Stimulated activated CD4-positive, alpha-beta T cell treated with anti-CD3 and anti-CD28 coated beads, Interleukin-2, amount 100 ng/mL, for 24 hours (primary cell): Measurements from ENCODE around the gene DOCK3.
"Not testable (repeated sequence)": the region's sequence is repeated elsewhere in the genome, so short reads cannot be mapped to it uniquely, and the experiment has no call there.

Experiments used
- DNase-seq, 2 donors: peaks; one replicate each; pipeline ENCODE4 v3.0.0-alpha.2; 2020

DOCK3 gene

DNA sequence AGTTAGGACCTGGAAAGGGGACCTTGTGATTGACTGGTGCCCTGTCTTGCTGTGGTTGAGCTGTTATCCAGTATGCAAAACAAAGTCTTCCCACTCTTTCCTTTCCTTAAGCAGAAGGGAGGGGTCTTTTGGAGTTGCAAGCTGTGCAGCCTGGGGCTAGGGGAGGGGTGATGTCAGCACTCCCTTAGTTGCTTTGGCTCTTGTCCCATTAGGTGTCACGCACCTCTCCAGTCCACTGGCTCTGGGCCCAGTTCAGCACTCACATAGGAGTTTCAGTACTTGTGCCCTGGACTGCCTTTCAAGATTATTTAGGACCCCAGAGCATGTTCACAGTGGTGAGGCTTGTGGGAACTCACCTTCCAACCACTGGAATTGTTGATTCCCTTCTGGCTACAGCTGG lies 238.5 kb downstream of the DOCK3 start:
- no peak for DNase-seq

DNA sequence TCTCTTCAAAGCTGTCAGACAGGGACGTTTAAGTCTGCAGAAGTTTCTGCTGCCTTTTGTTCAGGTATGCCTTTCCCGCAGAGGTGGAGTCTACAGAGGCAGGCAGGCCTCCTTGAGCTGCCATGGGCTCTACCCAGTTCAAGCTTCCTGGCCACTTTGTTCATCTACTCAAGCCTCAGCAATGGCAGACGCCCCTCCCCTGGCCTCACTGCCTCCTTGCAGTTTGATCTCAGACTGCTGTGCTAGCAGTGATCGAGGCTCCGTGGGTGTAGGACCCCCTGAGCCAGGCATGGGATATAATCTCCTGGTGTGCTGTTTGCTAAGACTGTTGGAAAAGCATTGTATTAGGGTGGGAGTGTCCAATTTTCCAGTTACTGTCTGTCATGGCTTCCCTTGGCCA lies 247.3 kb downstream of the DOCK3 start:
- DNase-seq, result not testable (repeated sequence)

DNA sequence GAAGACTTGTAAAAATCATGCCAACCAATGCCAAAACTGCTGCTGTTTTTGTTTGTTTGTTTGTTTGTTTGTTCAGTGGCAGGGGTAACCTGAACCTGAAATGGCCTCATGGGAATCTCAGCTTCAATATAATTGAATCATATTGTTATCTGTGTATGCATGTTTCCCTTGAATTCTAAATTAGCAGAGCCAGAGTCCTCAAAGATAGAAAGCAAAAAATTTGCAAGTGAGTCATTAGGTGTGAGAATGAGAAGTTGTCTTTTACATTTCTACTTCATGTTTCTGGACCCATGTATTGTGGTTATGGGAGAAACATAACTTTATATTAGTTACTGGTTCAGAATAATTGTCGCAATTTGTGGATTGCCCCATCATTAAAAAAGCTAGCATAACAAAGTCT lies 249.2 kb downstream of the DOCK3 start:
- DNase-seq, result no peak

DNA sequence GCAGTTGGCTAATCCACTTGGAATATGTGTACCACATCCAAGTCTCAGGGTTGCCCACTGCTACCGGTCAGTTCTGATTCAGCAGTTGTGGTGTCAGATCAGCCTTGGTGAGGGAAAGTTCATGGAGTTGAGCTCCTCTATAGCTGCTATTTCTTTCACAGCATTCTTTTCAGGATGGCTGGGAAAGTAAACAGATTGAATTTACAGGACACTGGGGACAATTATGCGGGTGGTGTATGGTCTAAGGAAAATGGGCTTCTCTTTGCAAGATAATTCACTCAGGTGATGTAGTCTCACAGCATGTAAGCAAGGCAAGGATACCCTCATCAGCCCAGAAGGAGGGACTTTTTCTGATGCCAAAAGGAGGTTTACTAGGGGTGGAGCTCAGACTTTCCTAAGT lies 249.9 kb downstream of the DOCK3 start:
- no peak for DNase-seq

DNA sequence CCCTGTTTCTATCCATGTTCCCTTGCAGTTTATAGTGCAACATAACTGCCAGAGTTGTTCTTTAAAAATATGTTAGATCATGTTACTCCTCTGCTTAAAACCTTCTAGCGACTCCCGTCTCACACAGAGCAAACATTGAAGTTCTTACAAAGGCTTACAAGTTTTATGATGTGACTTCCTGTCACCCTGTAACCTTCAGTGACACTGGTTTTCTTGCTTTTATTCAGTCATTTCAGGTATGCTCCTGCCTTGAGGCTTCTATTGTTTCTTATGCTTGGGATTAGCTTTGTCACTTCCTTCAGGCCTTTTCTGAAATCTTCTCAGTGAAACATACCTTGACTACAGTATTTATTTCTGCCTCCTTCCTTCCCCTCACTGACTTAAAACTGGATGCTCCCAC lies 252.1 kb downstream of the DOCK3 start:
- DNase-seq, result no peak

DNA sequence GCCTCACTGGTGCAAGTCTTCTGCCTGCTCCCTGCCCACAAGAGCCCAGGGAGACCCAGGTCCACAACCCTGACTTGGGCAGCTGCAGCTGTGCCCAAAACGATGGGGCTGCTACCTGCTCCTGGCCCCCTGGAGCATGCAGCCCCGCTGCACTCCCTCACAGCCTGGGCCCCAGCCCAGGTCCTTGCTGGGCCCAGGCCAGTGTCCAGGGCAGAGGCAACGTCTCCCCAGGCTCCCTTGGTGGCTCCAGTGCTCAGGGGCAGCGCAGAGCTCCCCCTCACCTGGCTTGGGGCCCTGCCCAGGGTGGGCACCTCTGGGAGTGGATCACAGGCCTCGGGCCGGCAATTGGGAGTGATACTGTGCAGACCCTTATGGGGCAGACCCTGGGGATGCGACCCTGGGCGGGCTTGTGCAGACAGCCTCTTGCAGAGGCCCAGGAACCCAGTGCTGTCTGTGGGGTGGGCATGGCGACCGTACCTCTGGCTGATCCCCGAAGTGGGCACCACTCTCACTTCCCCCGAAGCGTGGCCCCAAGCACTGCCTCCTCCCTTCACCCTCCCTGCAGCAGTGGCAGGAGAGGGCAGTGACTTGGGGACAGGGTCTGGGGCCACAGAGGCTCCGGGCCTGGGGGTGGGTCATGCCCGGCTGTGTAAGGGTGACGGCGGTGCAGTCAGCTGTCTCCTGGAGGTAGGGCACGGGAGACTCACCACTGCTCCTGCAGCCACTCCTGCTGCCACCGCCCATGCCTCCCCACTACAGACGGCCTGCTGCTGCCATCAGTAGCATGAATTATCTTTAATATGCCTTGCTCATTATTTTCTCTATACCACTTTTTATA lies 255.9 kb downstream of the DOCK3 start:
- no peak for DNase-seq

DNA sequence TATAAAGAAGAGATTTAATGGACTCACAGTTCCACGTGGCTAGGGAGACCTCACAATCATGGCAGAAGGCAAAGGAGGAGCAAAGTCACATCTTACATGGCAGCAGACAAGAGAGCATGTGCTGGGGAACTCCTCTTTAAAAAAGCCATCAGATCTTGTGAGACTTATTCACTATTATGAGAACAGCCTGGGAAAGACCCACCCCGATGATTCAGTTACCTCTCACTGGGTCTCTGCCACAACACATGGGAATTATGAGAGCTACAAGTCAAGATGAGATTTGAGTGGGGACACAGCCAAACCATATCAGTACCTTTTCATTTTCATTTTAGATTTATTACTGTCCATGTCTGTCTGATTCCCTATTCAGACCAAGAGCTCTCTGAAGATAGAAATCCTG lies 258.2 kb downstream of the DOCK3 start:
- DNase-seq, result not testable (repeated sequence)

DNA sequence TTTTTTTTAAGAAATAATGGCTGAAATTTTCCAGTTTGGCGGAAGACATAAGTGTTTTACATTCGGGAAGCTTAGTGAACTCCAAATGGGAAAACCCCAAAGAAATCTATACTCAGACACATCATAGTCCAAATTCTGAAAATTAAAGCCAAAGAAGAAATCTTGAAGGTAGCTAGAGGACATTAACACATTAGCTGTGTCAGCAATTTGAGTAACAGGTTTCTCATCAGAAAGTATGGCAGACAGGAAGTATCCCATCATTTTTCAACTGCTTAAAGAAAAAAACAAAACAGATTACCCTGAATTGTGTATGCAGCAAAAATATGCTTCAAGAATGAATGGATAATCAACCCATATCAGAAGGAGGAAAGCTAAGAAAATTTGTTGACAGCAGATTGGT lies 261.7 kb downstream of the DOCK3 start:
- DNase-seq, result no peak

DNA sequence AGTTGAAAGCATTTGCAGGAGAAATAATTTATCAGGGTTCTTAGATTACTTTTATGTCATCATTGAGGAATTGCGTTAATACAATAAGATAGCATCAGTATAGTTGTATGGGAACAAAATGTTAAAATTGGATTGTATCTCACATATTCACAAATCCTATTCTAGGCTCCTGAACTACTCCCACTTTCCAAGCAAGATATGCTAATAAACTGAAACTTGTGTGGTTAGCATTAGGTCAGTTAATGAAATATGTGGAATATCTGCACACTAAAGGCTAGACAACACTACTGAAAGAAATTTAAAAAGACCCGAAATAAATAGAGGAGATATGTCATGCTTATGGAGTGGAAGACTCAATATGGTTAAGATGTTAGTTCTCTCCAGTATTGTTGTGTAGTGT lies 272.7 kb downstream of the DOCK3 start:
- DNase-seq, result no peak

DNA sequence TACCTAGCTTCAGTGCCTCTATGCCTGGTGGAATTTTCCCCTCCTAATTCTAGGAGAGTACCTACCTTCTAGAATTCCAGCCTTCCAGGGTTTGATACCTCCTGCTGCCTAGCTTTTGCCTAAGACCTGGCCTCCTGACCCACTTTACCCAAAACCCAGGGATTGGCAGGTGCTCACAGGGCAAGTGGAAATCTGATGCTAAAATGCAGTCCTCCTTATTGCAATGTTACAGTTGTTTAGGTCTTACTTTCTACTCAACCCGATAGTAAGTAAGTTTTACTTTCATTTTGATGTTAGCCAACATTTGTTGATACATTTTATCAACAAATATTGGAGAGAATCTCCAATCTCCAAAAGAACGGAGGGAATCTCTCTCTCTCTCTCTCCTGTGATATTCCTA lies 275.9 kb downstream of the DOCK3 start:
- DNase-seq, result no peak

DNA sequence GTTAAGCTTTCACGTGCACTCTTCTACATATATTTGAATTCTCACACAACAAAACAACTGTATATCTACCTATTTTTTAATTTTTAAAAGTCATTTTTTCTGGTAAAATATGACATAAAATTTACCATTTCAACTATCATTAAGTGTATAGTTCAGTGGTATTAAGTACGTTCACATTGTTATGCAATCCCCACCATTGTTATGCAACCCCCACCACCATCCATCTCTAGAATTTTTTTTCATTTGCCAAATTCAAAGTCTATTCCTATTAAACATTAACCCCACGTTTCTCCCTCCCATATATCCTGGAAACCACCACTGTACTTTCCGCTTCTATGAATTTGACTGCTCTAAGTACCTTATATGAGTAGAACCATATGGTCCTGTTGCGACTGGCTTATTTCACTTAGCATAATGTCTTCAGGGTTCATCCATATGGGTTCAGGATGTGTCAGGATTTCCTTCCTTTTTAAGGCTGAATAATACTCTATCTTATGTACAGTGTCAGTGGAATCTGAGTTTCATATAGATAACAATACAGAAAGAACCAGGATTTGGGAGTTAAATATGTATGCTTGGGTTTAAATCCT lies 279.2 kb downstream of the DOCK3 start:
- DNase-seq, result no peak

DNA sequence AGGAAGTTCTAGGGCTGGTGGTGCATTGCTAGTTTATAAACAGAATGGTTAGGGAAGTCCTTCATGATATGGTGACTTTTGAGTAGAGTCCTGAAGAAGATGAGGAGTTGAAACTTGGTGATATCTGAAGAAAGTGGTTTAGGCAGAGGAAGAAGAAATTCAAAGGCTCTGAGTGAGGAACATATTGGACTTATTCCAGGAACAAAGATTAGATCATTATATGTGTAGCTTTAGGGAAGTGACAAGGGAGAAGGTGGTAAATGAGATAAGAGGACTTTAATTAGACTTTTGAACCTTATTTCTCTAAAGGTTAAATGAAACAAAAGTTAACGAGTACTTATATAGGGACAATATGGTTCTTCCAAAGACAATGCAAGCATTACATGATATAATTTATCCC lies 286.7 kb downstream of the DOCK3 start:
- DNase-seq, result no peak

DNA sequence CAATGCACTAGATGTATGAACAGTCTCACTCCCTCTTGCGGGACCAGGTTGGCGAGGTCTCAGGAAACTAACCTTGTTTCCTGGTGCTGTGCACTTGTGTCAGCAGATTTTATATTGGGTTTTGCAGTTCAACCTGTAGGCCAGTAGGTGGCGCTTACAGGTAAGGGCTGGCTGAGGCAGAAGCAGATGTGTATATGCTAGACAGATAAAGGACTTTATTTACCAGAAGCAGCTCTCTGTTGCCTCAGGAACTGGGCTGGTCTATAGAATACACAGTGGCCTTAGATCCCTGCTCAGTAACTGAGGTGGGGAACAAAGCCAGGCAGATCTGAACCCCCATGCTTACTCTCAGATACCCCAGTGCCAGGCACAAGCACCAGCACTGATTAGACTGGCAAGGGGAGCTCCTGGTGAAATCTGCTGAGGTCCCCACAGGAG lies 296.8 kb downstream of the DOCK3 start:
- peak; percentile 29 to 44 for DNase-seq

DNA sequence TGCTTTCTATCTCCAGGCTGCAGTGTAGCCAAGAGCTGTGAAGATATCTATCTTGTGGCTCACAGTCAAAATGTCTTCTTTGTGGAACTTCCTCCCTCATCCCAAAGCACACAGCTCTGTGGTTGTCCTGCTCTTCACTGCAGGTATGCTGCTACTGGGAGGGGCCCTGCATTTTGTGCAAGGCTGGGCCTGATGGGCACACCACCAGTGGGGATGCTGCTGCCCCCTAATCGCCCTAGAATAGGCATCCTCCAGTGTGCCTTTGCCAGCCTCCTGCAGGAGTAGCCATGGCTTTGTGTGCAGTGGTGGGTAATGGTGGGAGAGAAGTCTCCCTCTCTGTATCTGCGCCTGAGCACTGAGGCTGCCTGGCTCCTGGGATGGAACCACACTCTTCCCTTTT lies 297.3 kb downstream of the DOCK3 start:
- no peak for DNase-seq

DNA sequence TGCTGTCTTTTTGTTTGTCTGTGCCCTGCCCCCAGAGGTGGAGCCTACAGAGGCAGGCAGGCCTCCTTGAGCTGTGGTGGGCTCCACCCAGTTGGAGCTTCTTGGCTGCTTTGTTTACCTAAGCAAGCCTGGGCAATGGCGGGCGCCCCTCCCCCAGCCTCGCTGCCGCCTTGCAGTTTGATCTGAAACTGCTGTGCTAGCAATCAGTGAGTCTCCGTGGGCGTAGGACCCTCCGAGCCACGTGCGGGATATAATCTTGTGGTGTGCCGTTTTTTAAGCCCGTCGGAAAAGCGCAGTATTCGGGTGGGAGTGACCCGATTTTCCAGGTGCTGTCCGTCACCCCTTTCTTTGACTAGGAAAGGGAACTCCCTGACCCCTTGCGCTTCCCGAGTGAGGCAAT lies 303.9 kb downstream of the DOCK3 start:
- not testable (repeated sequence) for DNase-seq

DNA sequence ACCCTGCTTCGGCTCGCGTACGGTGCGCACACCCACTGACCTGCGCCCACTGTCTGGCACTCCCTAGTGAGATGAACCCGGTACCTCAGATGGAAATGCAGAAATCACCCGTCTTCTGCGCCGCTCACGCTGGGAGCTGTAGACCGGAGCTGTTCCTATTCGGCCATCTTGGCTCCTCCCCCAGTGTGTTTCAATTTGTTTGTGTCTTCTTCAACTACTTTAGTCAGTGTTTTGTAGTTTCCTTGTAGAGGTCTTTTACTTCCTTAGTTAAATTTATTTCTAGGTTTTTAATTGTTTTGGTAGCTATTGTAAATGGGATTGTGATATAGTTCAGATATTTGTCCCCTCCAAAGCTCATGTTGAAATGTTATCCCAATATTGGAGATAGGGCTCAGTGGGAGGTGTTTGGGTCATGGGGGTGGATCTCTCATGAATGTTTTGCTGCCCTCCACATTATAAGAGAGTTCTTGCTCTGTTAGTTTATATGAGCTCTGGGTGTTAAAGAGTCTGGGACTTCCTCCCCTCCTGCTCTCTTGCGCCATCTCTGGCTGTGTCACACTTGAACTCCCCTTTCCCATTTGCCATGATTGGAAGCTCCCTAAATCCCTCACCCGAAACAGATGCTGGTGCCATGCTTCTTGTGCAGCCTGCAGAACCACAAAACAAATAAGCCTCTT lies 304.4 kb downstream of the DOCK3 start:
- DNase-seq, result no peak

DNA sequence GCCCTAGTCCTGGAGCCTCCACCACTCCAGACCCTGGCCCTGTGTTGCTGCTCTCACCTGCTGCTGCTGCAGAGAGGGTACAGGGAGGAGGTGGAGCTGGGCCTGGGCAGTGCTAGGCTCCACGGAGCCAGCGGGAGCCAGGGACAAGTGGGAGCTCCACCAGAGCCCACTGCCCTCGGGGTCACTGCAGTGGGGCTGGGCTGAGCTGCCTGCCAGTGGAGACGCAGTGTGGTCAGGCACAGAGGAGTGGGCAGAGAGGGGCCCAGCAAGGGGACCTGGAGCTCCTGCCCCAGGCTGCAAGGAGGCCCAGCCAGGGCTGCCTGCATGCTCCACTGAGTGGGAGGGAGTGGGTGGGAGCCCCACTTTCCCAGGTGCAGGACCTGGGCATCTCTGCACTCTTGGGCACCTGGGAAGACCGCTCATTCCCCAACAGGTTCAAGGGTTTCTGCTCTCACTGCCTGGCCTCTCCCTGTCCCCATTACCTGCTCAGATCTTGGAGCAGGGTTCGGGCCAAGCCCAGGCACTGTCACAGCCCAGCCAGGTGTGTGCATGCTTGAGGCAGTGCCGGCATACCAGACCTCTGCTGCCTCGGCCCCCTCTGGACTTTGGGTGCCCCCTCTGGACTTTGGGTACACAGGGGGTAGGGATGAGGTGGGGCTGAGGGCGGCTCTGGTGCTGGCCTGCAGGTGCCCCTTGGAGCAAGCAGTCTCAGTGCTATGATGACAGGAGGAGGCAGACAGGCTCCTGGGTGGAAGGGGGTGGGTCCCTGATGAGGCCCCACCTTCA lies 308.0 kb downstream of the DOCK3 start:
- DNase-seq, result no peak

DNA sequence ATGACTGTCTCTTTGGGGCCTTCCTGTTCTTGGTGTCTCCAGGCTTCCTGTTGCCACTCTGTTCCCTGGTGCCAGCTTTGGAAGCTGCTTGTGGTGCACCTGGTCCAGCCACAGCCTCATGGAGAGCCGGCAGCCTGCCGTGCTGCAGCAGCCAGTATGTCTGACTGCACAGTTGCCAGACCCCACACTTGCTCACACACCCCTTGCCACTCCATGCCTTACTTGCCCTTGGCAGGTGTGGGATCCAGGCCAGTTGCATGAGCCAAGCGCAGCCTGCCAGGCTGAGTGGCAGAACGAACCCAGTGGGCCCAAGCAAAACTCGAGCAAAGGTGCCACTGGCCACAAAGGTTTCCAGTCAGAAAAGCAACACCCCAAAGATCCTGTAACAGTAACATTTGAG lies 309.2 kb downstream of the DOCK3 start:
- no peak for DNase-seq

DNA sequence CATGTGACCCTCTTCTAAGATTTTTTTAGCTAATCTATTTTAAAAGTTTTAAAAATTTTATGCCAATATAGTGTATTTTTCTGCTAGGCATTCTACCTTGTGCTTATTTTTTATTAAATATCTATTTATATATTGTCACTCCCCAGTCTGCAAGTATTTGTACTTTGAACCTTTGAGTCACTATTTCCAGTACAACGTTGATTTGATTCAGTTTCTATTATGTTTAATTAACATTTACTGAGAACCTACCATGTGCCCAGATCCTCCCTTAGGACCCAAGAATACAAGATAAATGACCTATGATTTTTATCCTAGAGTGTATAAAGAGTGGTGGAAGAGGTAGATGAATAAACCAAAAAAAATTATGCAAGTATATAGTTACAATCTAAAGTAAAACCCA lies 311.2 kb downstream of the DOCK3 start:
- no peak for DNase-seq

DNA sequence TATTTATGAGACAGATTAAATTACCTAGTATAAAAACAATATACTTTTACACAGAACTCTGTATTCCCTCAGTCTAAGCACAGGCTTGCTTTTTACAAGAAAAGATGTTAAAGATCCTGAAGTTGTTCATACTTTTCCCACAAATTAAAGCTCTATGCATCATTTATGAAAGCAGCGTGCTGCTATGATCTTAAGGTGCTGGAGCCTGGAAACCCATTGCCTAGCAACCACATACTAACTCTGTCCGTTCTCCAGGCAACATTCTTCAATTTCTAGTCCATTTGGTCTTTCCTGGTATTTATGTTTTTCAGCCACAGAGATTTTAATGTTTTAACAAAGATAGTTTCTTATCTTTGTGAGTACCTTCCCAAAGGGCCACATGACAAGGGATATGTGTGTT lies 312.0 kb downstream of the DOCK3 start:
- no peak for DNase-seq

DNA sequence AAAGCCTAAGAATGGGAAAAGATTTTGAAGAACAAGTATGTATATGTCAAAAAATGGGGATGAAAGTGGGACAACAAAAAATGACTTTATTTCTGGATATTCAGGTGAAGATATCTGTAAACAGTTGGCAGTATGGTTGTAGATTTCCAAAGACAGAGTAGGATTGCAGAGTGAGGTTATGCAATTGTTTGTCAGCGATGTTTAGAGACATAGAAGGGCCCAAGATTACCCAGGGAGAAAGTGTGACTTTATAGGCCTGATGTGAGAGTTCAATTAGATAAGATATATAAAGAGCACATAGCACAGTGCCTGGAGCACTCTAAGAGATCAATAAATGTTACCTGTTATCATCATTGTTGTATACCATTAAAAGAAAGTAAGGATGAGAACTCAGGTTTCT lies 319.8 kb downstream of the DOCK3 start:
- no peak for DNase-seq

DNA sequence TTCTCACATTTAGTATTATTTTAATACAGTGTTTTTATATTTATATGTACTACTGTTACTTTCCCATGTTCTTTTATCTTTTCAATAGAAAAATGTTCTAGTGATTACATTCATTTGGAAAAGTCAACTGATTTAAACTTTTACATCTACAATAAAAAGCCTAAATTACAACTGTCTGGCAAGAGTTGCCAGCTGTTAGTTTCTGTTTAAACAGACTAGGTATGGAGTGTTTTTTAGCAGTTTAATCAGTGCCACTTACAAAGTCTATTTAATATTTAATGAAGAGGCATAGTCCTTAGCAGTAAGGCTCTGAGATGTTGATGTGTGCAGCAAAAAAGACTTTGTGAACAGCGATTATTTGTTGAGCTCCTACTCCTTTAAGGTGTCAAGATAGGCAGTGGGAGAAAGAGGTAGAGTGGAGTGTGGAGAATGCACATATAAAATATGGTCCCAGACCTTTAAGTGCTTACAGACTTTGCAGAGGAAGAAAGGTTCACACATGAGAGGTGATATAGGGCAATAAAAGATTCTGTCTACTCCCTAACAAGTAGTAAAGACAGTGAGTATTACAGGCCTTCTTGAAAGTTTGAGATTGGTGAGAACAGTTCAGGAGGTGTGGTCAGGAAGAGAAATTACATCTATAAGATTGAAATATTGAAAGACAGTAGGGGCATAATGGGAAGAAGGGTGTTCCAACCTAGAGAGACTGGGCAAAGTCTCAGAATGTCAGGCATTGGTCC lies 320.5 kb downstream of the DOCK3 start:
- no peak for DNase-seq

DNA sequence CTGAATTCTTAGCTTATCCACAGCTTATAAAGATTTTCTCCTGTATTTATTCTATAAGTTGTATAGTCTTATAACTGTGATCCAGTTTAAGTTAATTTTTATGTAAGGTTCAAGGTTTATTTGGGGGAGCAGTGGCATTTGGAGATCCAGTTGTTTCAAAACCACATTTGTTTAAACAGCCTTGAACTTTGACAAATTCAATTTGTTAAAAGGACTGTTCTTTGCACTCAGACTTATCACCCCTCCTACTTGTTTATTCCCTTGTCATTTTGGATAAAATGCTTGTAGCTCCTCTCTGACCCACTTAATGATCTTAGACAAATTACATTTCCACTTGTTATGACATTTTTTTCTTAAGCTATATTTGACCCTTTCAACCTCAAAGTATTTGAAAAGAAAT lies 327.8 kb downstream of the DOCK3 start:
- DNase-seq, result no peak
